ENCODE measurements around the gene HLA-DOA.

Gene HLA-DOA

GRCh38 chr6:32989368-32989767 is 20.0 kb downstream of the HLA-DOA start:
- H3K36me3 ChIP-seq (replicated peaks; ENCODE audit: low read depth, low read length): no peaks in the 10 kb centered on the region
- TF ChIP-seq EZH2phosphoT487 (IDR thresholded peaks at IDR 0.05; ENCODE audit: low read depth) (no peak), CTCF (IDR thresholded peaks at IDR 0.05; ENCODE audit: low read depth, low read length) (no peak)
- no peak overlapping the region for H3K4me2 ChIP-seq (ENCODE audit: low read length)
- no peaks in the 10 kb centered on the region for H3K27me3 ChIP-seq (ENCODE audit: low read depth, low read length)
- H2AFZ ChIP-seq (ENCODE audit: low read depth, low read length): no peak overlapping the region
- H3K79me2 ChIP-seq (ENCODE audit: low read length): no peaks in the 10 kb centered on the region
- peaks cover 4% of the 10 kb centered on the region; the same call in 1 of the 2 replicates for H3K4me1 ChIP-seq (ENCODE audit: low read length)
- H3K4me3 ChIP-seq (ENCODE audit: low read length): no peak overlapping the region
- peaks cover 1% of the 10 kb centered on the region; the same call in 1 of the 2 replicates for H4K20me1 ChIP-seq (ENCODE audit: insufficient read depth, low read length)
- H3K27ac ChIP-seq (ENCODE audit: low read length): no peak overlapping the region
- H3K9ac ChIP-seq (ENCODE audit: low read length): no peak overlapping the region
- H3K9me3 ChIP-seq (ENCODE audit: insufficient read depth, low read length): no peaks in the 10 kb centered on the region

GRCh38 chr6:32984622-32985389 is 24.6 kb downstream of the HLA-DOA start:
- no peak overlapping the region for H3K9ac ChIP-seq (ENCODE audit: low read length)
- peak; percentile 80 for TF ChIP-seq CTCF (IDR thresholded peaks at IDR 0.05; ENCODE audit: low read depth, low read length)
- TF ChIP-seq EZH2phosphoT487 (IDR thresholded peaks at IDR 0.05; ENCODE audit: low read depth): no peak
- peaks cover 34% of the 10 kb centered on the region for H4K20me1 ChIP-seq (ENCODE audit: insufficient read depth, low read length)
- H3K9me3 ChIP-seq (ENCODE audit: insufficient read depth, low read length): no peaks in the 10 kb centered on the region
- peaks cover 8% of the 10 kb centered on the region; the same call in 1 of the 2 replicates for H3K79me2 ChIP-seq (ENCODE audit: low read length)
- no peak overlapping the region for H2AFZ ChIP-seq (ENCODE audit: low read depth, low read length)
- H3K4me1 ChIP-seq (ENCODE audit: low read length): peaks cover 4% of the 10 kb centered on the region; the same call in 1 of the 2 replicates
- H3K27ac ChIP-seq (ENCODE audit: low read length): peak overlapping the region; percentile 52
- H3K4me3 ChIP-seq (ENCODE audit: low read length): no peak overlapping the region
- no peak overlapping the region for H3K4me2 ChIP-seq (ENCODE audit: low read length)
- no peaks in the 10 kb centered on the region for H3K27me3 ChIP-seq (ENCODE audit: low read depth, low read length)
- H3K36me3 ChIP-seq (replicated peaks; ENCODE audit: low read depth, low read length): peaks cover 31% of the 10 kb centered on the region

- peaks cover 38% of the 10 kb centered on the region for H3K36me3 ChIP-seq (replicated peaks; ENCODE audit: low read depth, low read length)
- H3K4me1 ChIP-seq (ENCODE audit: low read length): no peaks in the 10 kb centered on the region
- H4K20me1 ChIP-seq (ENCODE audit: insufficient read depth, low read length): peaks cover 41% of the 10 kb centered on the region
- TF ChIP-seq CTCF (IDR thresholded peaks at IDR 0.05; ENCODE audit: low read depth, low read length) (no peak), EZH2phosphoT487 (IDR thresholded peaks at IDR 0.05; ENCODE audit: low read depth) (no peak)
- no peak overlapping the region for H2AFZ ChIP-seq (ENCODE audit: low read depth, low read length)
- no peak overlapping the region for H3K4me3 ChIP-seq (ENCODE audit: low read length)
- H3K9me3 ChIP-seq (ENCODE audit: insufficient read depth, low read length): no peaks in the 10 kb centered on the region
- no peaks in the 10 kb centered on the region for H3K27me3 ChIP-seq (ENCODE audit: low read depth, low read length)
- peaks cover 11% of the 10 kb centered on the region; the same call in 1 of the 2 replicates for H3K79me2 ChIP-seq (ENCODE audit: low read length)
- no peak overlapping the region for H3K4me2 ChIP-seq (ENCODE audit: low read length)
- peak overlapping the region; percentile 52 for H3K27ac ChIP-seq (ENCODE audit: low read length)
- no peak overlapping the region for H3K9ac ChIP-seq (ENCODE audit: low read length)
Measured at GRCh38 chr6:32983964-32984621, 25.3 kb downstream of the HLA-DOA start.

- Histone ChIP-seq H3K9me3 (ENCODE audit: insufficient read depth, low read length) (no peaks in the 10 kb centered on the region), H3K27ac (ENCODE audit: low read length) (0 out of 2 replicates have a peak overlapping the region, but pooled peaks have one; percentile 52), H3K9ac (ENCODE audit: low read length) (no peak overlapping the region), H3K27me3 (ENCODE audit: low read depth, low read length) (no peaks in the 10 kb centered on the region), H4K20me1 (ENCODE audit: insufficient read depth, low read length) (peaks cover 45% of the 10 kb centered on the region), H3K4me3 (ENCODE audit: low read length) (no peak overlapping the region), H3K4me2 (ENCODE audit: low read length) (no peak overlapping the region), H3K4me1 (ENCODE audit: low read length) (no peaks in the 10 kb centered on the region), H3K36me3 (replicated peaks; ENCODE audit: low read depth, low read length) (peaks cover 43% of the 10 kb centered on the region), H2AFZ (ENCODE audit: low read depth, low read length) (no peak overlapping the region), H3K79me2 (ENCODE audit: low read length) (peaks cover 15% of the 10 kb centered on the region)
- no peak for TF ChIP-seq CTCF (IDR thresholded peaks at IDR 0.05; ENCODE audit: low read depth, low read length)
- no peak for TF ChIP-seq EZH2phosphoT487 (IDR thresholded peaks at IDR 0.05; ENCODE audit: low read depth)
Measured at GRCh38 chr6:32983493-32983848, 25.9 kb downstream of the HLA-DOA start.
